ENCODE data around the gene HEPN1. TPM values are rescaled to one million over a fixed set of nuclear protein-coding genes. Genes with fewer than 3 reads are reported as not detected.

The HEPN1 gene
- polyA plus RNA-seq, 2 of the 4 experiments (the other 2 are of a cell fraction) = not detected

DNA sequence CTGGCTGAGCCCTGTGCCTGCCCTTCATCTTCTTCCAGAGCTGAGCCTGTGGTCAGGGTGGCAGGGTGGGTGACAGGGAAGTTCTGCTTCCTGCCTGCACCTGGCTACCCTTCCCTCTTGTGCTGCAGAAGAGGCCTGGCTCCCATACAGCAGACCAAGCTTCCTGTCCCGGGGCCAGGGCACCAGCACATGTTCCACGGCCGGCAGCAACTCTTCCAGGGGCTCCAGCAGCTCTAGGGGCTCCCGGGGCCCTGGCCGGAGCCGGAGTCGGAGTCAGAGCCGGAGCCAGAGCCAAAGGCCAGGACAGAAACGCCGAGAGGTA, 38.8 kb upstream of the HEPN1 start (continued):
- no peak for TF ChIP-seq NR3C1 (IDR thresholded peaks at IDR 0.05)
- TF ChIP-seq HOXA7 (CRISPR knock-in tag; IDR thresholded peaks at IDR 0.05) = no peak
- TF ChIP-seq, protein P1, sequence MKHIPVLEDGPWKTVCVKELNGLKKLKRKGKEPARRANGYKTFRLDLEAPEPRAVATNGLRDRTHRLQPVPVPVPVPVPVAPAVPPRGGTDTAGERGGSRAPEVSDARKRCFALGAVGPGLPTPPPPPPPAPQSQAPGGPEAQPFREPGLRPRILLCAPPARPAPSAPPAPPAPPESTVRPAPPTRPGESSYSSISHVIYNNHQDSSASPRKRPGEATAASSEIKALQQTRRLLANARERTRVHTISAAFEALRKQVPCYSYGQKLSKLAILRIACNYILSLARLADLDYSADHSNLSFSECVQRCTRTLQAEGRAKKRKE (CRISPR knock-in tag; IDR thresholded peaks at IDR 0.05; ENCODE audit: low read depth) = no peak
- TF ChIP-seq MYC (IDR thresholded peaks at IDR 0.05; ENCODE audit: borderline replicate concordance, low read length) = no peak
- no peak for TF ChIP-seq HOXB13 (CRISPR knock-in tag; IDR thresholded peaks at IDR 0.05; ENCODE audit: low read depth)
- no peak for TF ChIP-seq RFX5 (IDR thresholded peaks at IDR 0.05)
- TF ChIP-seq PBX3 (IDR thresholded peaks at IDR 0.05) = no peak
- TF ChIP-seq, protein P2, sequence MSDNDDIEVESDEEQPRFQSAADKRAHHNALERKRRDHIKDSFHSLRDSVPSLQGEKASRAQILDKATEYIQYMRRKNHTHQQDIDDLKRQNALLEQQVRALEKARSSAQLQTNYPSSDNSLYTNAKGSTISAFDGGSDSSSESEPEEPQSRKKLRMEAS (IDR thresholded peaks at IDR 0.05) = no peak

DNA sequence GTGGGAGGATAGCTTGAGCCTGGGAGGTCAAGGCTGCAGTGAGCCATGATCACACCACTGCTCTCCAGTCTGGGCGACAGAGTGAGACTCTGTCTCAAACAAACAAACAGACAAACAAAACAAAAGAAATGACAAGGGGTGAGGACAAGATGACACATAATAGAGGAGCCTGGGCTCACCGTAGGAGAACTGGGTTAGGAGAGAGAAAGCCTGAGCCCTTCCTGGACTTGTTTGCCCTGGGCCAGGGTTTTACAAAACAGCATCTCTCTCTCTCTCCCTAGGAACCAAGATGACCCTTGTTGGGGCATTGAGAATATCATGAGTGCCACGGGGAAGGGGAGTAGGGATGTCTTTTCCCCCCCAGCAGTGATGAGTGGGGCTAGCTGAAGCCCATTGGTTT, 38.1 kb upstream of the HEPN1 start:
- no peak for FAIRE-seq
- Histone ChIP-seq H3K4me2 (no peak overlapping the region), H3K9me3 (no peaks in the 10 kb centered on the region), H3K4me1 (0 out of 3 replicates have a peak, but pooled peaks cover 3% of the 10 kb centered on the region), H3K27ac (no peak overlapping the region), H3K4me3 (no peak overlapping the region)
- no peak for DNase-seq (ENCODE audit: low read depth in 1 of 2, low spot score in 1 of 2)
- ChIA-PET CTCF (interaction anchor here (0.7 to 1.8 kb wide), 4 partner anchors 10 to 43 kb away, joined by 3 to 6 read pairs (median 4); no protein-coding TSS in a partner anchor), POLR2A (interaction anchor here (0.7 kb wide), 1 partner anchor 73 kb away, joined by 3 read pairs; the partner anchor contains the start of gene CCDC15)
- no peak for ATAC-seq
- 46% methylated on average over 3 of the region's 3 CpGs for WGBS (ENCODE audit: missing lambda C conversion rate)
- no peak for TF ChIP-seq ZSCAN20 (CRISPR knock-in tag; IDR thresholded peaks at IDR 0.05)

- TF ChIP-seq ZFP36 (IDR thresholded peaks at IDR 0.05; ENCODE audit: borderline replicate concordance, partially characterized antibody) = no peak
- TF ChIP-seq CHD2 (IDR thresholded peaks at IDR 0.05; ENCODE audit: low read length, partially characterized antibody) = no peak
- TF ChIP-seq FOSB (CRISPR knock-in tag; IDR thresholded peaks at IDR 0.05) = no peak
- ChIA-PET CTCF (interaction anchor here (1.2 kb wide), 1 partner anchor 17 kb away, joined by 3 read pairs; no protein-coding TSS in a partner anchor), POLR2A (no interaction called here)
- H3K4me2 ChIP-seq = no peak overlapping the region
- no peak for FAIRE-seq
- H3K4me1 ChIP-seq = no peaks in the 10 kb centered on the region
- H3K9me3 ChIP-seq = no peaks in the 10 kb centered on the region
- no peak overlapping the region for H3K27ac ChIP-seq
- no peak; a peak in 1 of 6 replicates for ATAC-seq
- WGBS (ENCODE audit: missing lambda C conversion rate) = 63% methylated on average over 11 of the region's 11 CpGs
- no peak for DNase-seq (ENCODE audit: low read depth in 1 of 2, low spot score in 1 of 2)
- no peak overlapping the region for H3K4me3 ChIP-seq
Observed at GRCh38 chr11:124882339-124883071, 36.5 kb upstream of the HEPN1 start.

- H3K27ac ChIP-seq = no peak overlapping the region
- no peak for ATAC-seq
- CTCF ChIA-PET = interaction anchor here (2.0 kb wide), 1 partner anchor 8 kb away, joined by 9 read pairs; no protein-coding TSS in a partner anchor
- POLR2A ChIA-PET = no interaction called here
- TF ChIP-seq ZFP36 (IDR thresholded peaks at IDR 0.05; ENCODE audit: borderline replicate concordance, partially characterized antibody) (no peak), BHLHE40 (IDR thresholded peaks at IDR 0.05; ENCODE audit: low read depth, low read length) (no peak), NR3C1 (IDR thresholded peaks at IDR 0.05) (no peak), JUN (IDR thresholded peaks at IDR 0.05) (no peak), EP300 (IDR thresholded peaks at IDR 0.05) (no peak), HDAC2 (IDR thresholded peaks at IDR 0.05) (no peak), ZSCAN20 (CRISPR knock-in tag; IDR thresholded peaks at IDR 0.05) (no peak), NPAS2 (CRISPR knock-in tag; IDR thresholded peaks at IDR 0.05; ENCODE audit: borderline replicate concordance) (no peak), MYC (IDR thresholded peaks at IDR 0.05; ENCODE audit: borderline replicate concordance, low read length) (no peak)
- TF ChIP-seq, protein P3, sequence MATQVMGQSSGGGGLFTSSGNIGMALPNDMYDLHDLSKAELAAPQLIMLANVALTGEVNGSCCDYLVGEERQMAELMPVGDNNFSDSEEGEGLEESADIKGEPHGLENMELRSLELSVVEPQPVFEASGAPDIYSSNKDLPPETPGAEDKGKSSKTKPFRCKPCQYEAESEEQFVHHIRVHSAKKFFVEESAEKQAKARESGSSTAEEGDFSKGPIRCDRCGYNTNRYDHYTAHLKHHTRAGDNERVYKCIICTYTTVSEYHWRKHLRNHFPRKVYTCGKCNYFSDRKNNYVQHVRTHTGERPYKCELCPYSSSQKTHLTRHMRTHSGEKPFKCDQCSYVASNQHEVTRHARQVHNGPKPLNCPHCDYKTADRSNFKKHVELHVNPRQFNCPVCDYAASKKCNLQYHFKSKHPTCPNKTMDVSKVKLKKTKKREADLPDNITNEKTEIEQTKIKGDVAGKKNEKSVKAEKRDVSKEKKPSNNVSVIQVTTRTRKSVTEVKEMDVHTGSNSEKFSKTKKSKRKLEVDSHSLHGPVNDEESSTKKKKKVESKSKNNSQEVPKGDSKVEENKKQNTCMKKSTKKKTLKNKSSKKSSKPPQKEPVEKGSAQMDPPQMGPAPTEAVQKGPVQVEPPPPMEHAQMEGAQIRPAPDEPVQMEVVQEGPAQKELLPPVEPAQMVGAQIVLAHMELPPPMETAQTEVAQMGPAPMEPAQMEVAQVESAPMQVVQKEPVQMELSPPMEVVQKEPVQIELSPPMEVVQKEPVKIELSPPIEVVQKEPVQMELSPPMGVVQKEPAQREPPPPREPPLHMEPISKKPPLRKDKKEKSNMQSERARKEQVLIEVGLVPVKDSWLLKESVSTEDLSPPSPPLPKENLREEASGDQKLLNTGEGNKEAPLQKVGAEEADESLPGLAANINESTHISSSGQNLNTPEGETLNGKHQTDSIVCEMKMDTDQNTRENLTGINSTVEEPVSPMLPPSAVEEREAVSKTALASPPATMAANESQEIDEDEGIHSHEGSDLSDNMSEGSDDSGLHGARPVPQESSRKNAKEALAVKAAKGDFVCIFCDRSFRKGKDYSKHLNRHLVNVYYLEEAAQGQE (IDR thresholded peaks at IDR 0.05) = no peak
- TF ChIP-seq, protein P2 (IDR thresholded peaks at IDR 0.05) = no peak
- TF ChIP-seq, protein P4, sequence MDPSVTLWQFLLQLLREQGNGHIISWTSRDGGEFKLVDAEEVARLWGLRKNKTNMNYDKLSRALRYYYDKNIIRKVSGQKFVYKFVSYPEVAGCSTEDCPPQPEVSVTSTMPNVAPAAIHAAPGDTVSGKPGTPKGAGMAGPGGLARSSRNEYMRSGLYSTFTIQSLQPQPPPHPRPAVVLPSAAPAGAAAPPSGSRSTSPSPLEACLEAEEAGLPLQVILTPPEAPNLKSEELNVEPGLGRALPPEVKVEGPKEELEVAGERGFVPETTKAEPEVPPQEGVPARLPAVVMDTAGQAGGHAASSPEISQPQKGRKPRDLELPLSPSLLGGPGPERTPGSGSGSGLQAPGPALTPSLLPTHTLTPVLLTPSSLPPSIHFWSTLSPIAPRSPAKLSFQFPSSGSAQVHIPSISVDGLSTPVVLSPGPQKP (IDR thresholded peaks at IDR 0.05; ENCODE audit: low read depth, low read length) = no peak
- TF ChIP-seq, protein P5, sequence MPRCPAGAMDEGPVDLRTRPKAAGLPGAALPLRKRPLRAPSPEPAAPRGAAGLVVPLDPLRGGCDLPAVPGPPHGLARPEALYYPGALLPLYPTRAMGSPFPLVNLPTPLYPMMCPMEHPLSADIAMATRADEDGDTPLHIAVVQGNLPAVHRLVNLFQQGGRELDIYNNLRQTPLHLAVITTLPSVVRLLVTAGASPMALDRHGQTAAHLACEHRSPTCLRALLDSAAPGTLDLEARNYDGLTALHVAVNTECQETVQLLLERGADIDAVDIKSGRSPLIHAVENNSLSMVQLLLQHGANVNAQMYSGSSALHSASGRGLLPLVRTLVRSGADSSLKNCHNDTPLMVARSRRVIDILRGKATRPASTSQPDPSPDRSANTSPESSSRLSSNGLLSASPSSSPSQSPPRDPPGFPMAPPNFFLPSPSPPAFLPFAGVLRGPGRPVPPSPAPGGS (IDR thresholded peaks at IDR 0.05) = no peak
- DNase-seq (ENCODE audit: low read depth in 1 of 2, low spot score in 1 of 2) = no peak
- no peak overlapping the region for H3K4me3 ChIP-seq
- no peaks in the 10 kb centered on the region for H3K9me3 ChIP-seq
- H3K4me2 ChIP-seq = no peak overlapping the region
- no peaks in the 10 kb centered on the region for H3K4me1 ChIP-seq
- WGBS (ENCODE audit: missing lambda C conversion rate) = no CpG with 5 or more reads among the region's 1 CpG
- no peak for FAIRE-seq
Observed at GRCh38 chr11:124884340-124884739, 34.7 kb upstream of the HEPN1 start.
